Osteocyte (in vitro differentiated cells): ENCODE data around the gene ADAMTSL2. TPM values are rescaled to one million over a fixed set of nuclear protein-coding genes. Genes with fewer than 3 reads are reported as not detected.

Source experiments
- DNase-seq: peaks from one replicate; pipeline ENCODE4 v3.0.0; 2021; ENCODE audit warnings: mixed read lengths; ENCODE audit not compliant: unreplicated experiment; ENCODE audit errors: extremely low spot score
- H3K27ac Mint-ChIP-seq: one replicate; pipeline ENCODE4 v1.8.0; 2021; ENCODE audit warnings: mild to moderate bottlenecking, mixed read lengths; ENCODE audit not compliant: unreplicated experiment
- H3K27me3 Mint-ChIP-seq: one replicate; pipeline ENCODE4 v1.8.0; 2021; ENCODE audit warnings: mixed read lengths; ENCODE audit not compliant: unreplicated experiment
- H3K36me3 Mint-ChIP-seq: one replicate; pipeline ENCODE4 v1.8.0; 2021; ENCODE audit warnings: mixed read lengths; ENCODE audit not compliant: unreplicated experiment
- H3K4me1 Mint-ChIP-seq: one replicate; pipeline ENCODE4 v1.8.0; 2021; ENCODE audit warnings: mixed read lengths; ENCODE audit not compliant: unreplicated experiment
- H3K4me3 Mint-ChIP-seq: one replicate; pipeline ENCODE4 v1.8.0; 2021; ENCODE audit warnings: mild to moderate bottlenecking, moderate library complexity, mixed read lengths; ENCODE audit not compliant: unreplicated experiment
- H3K9me3 Mint-ChIP-seq: one replicate; pipeline ENCODE4 v1.8.0; 2021; ENCODE audit warnings: mixed read lengths; ENCODE audit not compliant: unreplicated experiment
- CTCF ChIP-seq: fragments of 200-600 bp; sonication (generic); IDR thresholded peaks from 2 replicates; pipeline ENCODE4 v1.5.0; 2021; ENCODE audit warnings: antibody characterized with exemption, mild to moderate bottlenecking, moderate library complexity
- long read RNA-seq: library from polyadenylated mRNA; unstranded; transcript quantifications from one replicate; pipeline ENCODE4 v2.0.0, GENCODE V29; 2021
- total RNA-seq: library from RNA; stranded (reverse); gene quantifications from 2 replicates; pipeline ENCODE4 v1.2.1, GENCODE V29; 2021

ADAMTSL2 gene
- total RNA-seq: 0.10 and 0.11 TPM in 2 replicates
- long read RNA-seq: 0 reads

GRCh38 chr9:133534346-133535291 lies at the start of gene ADAMTSL2:
ADAMTSL2 (plus strand) TSS chr9:133534704; CDS start chr9:133536713, 2,009 bp downstream.
- TF ChIP-seq CTCF: no peak
- Mint-ChIP-seq H3K9me3 (no peaks in the 10 kb centered on the region), H3K27me3 (peaks cover 16% of the 10 kb centered on the region), H3K4me3 (no peak within 1 kb of the TSS), H3K36me3 (no peaks in the 10 kb centered on the region), H3K27ac (no peak within 1 kb of the TSS), H3K4me1 (peaks cover 7% of the 10 kb centered on the region)
- no peak for DNase-seq

- no peaks in the 10 kb centered on the region for H3K9me3 Mint-ChIP-seq
- TF ChIP-seq CTCF: no peak
- no peak overlapping the region for H3K27ac Mint-ChIP-seq
- peaks cover 4% of the 10 kb centered on the region for H3K27me3 Mint-ChIP-seq
- no peak for DNase-seq
- H3K36me3 Mint-ChIP-seq: no peaks in the 10 kb centered on the region
- H3K4me1 Mint-ChIP-seq: peaks cover 20% of the 10 kb centered on the region
- no peak overlapping the region for H3K4me3 Mint-ChIP-seq
Observed at GRCh38 chr9:133485531-133486260, 48.8 kb upstream of the ADAMTSL2 start.

GRCh38 chr9:133487331-133487725 lies 47.2 kb upstream of the ADAMTSL2 start:
- Mint-ChIP-seq H3K4me1 (peaks cover 33% of the 10 kb centered on the region), H3K27me3 (peaks cover under 1% of the 10 kb centered on the region), H3K36me3 (no peaks in the 10 kb centered on the region), H3K27ac (no peak overlapping the region), H3K9me3 (no peaks in the 10 kb centered on the region), H3K4me3 (no peak overlapping the region)
- no peak for DNase-seq
- TF ChIP-seq CTCF: no peak

GRCh38 chr9:133488686-133489252 lies 45.7 kb upstream of the ADAMTSL2 start:
- H3K4me1 Mint-ChIP-seq: peaks cover 47% of the 10 kb centered on the region
- no peak overlapping the region for H3K27ac Mint-ChIP-seq
- no peak overlapping the region for H3K4me3 Mint-ChIP-seq
- H3K36me3 Mint-ChIP-seq: no peaks in the 10 kb centered on the region
- DNase-seq: no peak
- H3K9me3 Mint-ChIP-seq: no peaks in the 10 kb centered on the region
- TF ChIP-seq CTCF: no peak
- no peaks in the 10 kb centered on the region for H3K27me3 Mint-ChIP-seq
